SK-N-SH (cell line): ENCODE data around the gene CCNK. TPM values are rescaled to one million over a fixed set of nuclear protein-coding genes. Genes with fewer than 3 reads are reported as not detected.

ENCODE experiments used
- CTCF ChIA-PET: fragments of 300-600, 350-600 bp; formaldehyde crosslinking; extraction: SDS; loops from one replicate; lab custom pipeline; 2021; lab: Yijun Ruan, JAX
- POLR2A ChIA-PET: fragments of 350-600 bp; sonication (Branson Sonifier 250); formaldehyde crosslinking; extraction: SDS; loops from one replicate; lab custom pipeline; 2020; ENCODE audit warnings: antibody characterized with exemption, inconsistent platforms; lab: Yijun Ruan, JAX
- DNase-seq: peaks from one replicate; pipeline ENCODE4 v3.0.0; 2012
- H2AFZ ChIP-seq: fragments of 200-600 bp; sonication (generic); 2 replicates; pipeline ENCODE4 v1.8.1; 2016; ENCODE audit warnings: antibody characterized with exemption, mild to moderate bottlenecking, low read depth
- H3F3A ChIP-seq: fragments of 200-600 bp; sonication (generic); replicated peaks from 2 replicates; pipeline ENCODE3; 2016; ENCODE audit warnings: antibody characterized with exemption, mild to moderate bottlenecking; ENCODE audit not compliant: insufficient read depth
- H3K27ac ChIP-seq, 2 experiments: fragments of 200-500 bp in 1 of 2; fragments of 200-600 bp in 1 of 2; sonication (Bioruptor generic) in 1 of 2; sonication (generic), shearing (Covaris generic) in 1 of 2; 2 replicates each; pipeline versions ENCODE4 v1.5.1 to v1.6.1; 2014 to 2016; ENCODE audit warnings: low read depth in 2 of 2, inconsistent platforms in 1 of 2, low read length in 1 of 2, mild to moderate bottlenecking in 1 of 2, mixed read lengths in 1 of 2
- H3K27me3 ChIP-seq: fragments of 200-600 bp; sonication (generic), shearing (Covaris generic); 2 replicates; pipeline ENCODE4 v1.6.1; 2016; ENCODE audit warnings: mixed run types; ENCODE audit not compliant: insufficient read depth
- H3K36me3 ChIP-seq, 2 experiments: fragments of 200-500 bp in 1 of 2; fragments of 200-600 bp in 1 of 2; sonication (Bioruptor generic) in 1 of 2; sonication (generic) in 1 of 2; replicated peaks in 1 of 2; 2 replicates each; pipeline versions ENCODE3 to v1.5.1; 2014 to 2016; ENCODE audit warnings: low read length in 1 of 2, mild to moderate bottlenecking in 1 of 2; ENCODE audit not compliant: insufficient read depth in 2 of 2, control insufficient read depth in 1 of 2
- H3K4me1 ChIP-seq, 2 experiments: fragments of 200-500 bp in 1 of 2; fragments of 200-600 bp in 1 of 2; sonication (Bioruptor generic) in 1 of 2; sonication (generic), shearing (Covaris generic) in 1 of 2; 2 replicates each; pipeline versions ENCODE4 v1.5.1 to v1.6.1; 2014 to 2016; ENCODE audit warnings: low read depth in 1 of 2, low read length in 1 of 2, mixed run types in 1 of 2; ENCODE audit not compliant: insufficient read depth in 2 of 2, control insufficient read depth in 1 of 2
- H3K4me2 ChIP-seq: fragments of 200-600 bp; sonication (generic), shearing (Covaris generic); 2 replicates; pipeline ENCODE4 v1.6.1; 2017; ENCODE audit warnings: mixed run types
- H3K4me3 ChIP-seq, 2 experiments: fragments of 200-500 bp in 1 of 2; fragments of 200-600 bp in 1 of 2; sonication (Bioruptor generic) in 1 of 2; sonication (generic), shearing (Covaris generic) in 1 of 2; 2 replicates each; pipeline versions ENCODE4 v1.5.1 to v1.8.1; 2014 to 2016; ENCODE audit warnings: low read depth in 2 of 2, inconsistent platforms in 1 of 2, low read length in 1 of 2, mild to moderate bottlenecking in 1 of 2, mixed read lengths in 1 of 2, moderate library complexity in 1 of 2
- H3K79me2 ChIP-seq: fragments of 200-600 bp; sonication (generic); 2 replicates; pipeline ENCODE4 v1.8.1; 2017; ENCODE audit warnings: mild to moderate bottlenecking; ENCODE audit not compliant: insufficient read depth
- H3K9ac ChIP-seq: fragments of 200-600 bp; sonication (generic); 2 replicates; pipeline ENCODE4 v1.6.1; 2017; ENCODE audit warnings: mixed run types
- H3K9me2 ChIP-seq: fragments of 200-600 bp; sonication (generic); 2 replicates; pipeline ENCODE4 v1.6.1; 2017; ENCODE audit warnings: mixed run types
- H3K9me3 ChIP-seq: fragments of 200-600 bp; sonication (generic); 2 replicates; pipeline ENCODE4 v1.6.1; 2017; ENCODE audit warnings: mixed run types, mild to moderate bottlenecking, moderate library complexity
- H4K20me1 ChIP-seq: fragments of 200-600 bp; sonication (generic); 2 replicates; pipeline ENCODE4 v1.6.1; 2017; ENCODE audit warnings: mild to moderate bottlenecking, mixed run types; ENCODE audit not compliant: insufficient read depth
- CHD2 ChIP-seq: fragments of 150-350 bp; IDR thresholded peaks from 2 replicates; pipeline ENCODE4 v1.6.1; 2018; ENCODE audit warnings: low read length; ENCODE audit not compliant: partially characterized antibody
- EP300 ChIP-seq, 2 experiments: IDR thresholded peaks; 2 replicates each; pipeline versions ENCODE4 v1.4.0 to v1.6.1; 2012; ENCODE audit warnings: borderline replicate concordance in 1 of 2, low read depth in 1 of 2, low read length in 1 of 2
- EZH2phosphoT487 ChIP-seq: fragments of 200-600 bp; sonication (generic); IDR thresholded peaks from 2 replicates; pipeline ENCODE4 v1.6.1; 2017; ENCODE audit warnings: low read depth, mixed run types, mild to moderate bottlenecking, antibody characterized with exemption, moderate library complexity, borderline replicate concordance
- FOXJ3 ChIP-seq: sonication (generic); formaldehyde crosslinking; IDR thresholded peaks from 2 replicates; pipeline ENCODE4 v1.5.1; 2020; ENCODE audit warnings: mild to moderate bottlenecking, missing genetic modification reagents
- MEF2A ChIP-seq: IDR thresholded peaks from 2 replicates; pipeline ENCODE4 v1.4.0; 2012; ENCODE audit warnings: low read depth, borderline replicate concordance
- REST ChIP-seq: IDR thresholded peaks from 2 replicates; pipeline ENCODE4 v1.6.1; 2012; ENCODE audit warnings: mild to moderate bottlenecking, low read depth, low read length, moderate library complexity
- SMC3 ChIP-seq: IDR thresholded peaks from 2 replicates; pipeline ENCODE4 v1.6.1; 2012; ENCODE audit warnings: low read depth, low read length, improper control_type of control experiment
- YY1 ChIP-seq: IDR thresholded peaks from 2 replicates; pipeline ENCODE4 v1.4.0; 2012; ENCODE audit warnings: low read depth, mild to moderate bottlenecking
- WGBS: methylation state at CpG from one replicate; pipeline ENCODE4 v1.1.6; 2017; ENCODE audit warnings: low lambda C conversion rate; 5-methylcytosine and 5-hydroxymethylcytosine counted together
- polyA plus RNA-seq, 3 experiments: library from polyadenylated mRNA; depleted of rRNA; stranded (reverse); fragments of >200 nt; gene quantifications; 2 replicates each; pipeline ENCODE4 v1.2.3, GENCODE V29; 2012
- TF ChIP-seq, protein P1 (sequence below): IDR thresholded peaks from 2 replicates; pipeline ENCODE4 v1.4.0; 2012; ENCODE audit warnings: low read depth, borderline replicate concordance
- TF ChIP-seq, protein P2 (sequence below): IDR thresholded peaks from 2 replicates; pipeline ENCODE4 v1.4.0; 2012; ENCODE audit warnings: low read depth
- TF ChIP-seq, protein P3 (sequence below): fragments of 150-350 bp; IDR thresholded peaks from 2 replicates; pipeline ENCODE4 v1.6.1; 2017; ENCODE audit warnings: antibody characterized with exemption, low read length, low read depth, borderline replicate concordance

The CCNK gene
- polyA plus RNA-seq, 1 of the 3 experiments (the other 2 are of a cell fraction) = 14.6 TPM

DNA sequence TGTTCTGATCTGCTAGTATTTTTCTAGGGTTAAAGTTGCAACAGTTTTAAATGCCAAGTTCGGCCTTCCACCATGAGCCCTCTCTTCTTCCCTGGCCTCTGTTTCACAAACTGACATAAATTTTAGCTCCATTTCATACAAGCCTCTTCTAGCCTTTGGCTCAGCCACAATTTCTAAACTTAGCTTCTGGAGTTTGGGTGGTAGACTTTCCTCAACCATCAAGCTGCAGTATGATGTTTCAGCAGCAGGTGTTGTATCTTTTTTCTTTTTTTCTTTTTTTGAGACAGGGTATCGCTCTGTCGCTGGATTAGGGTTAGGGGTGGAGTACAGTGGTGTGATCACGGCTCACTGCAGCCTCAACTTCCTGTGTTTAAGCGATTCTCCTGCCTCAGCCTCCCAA, 30.0 kb upstream of the CCNK start:
- DNase-seq = no peak
- Histone ChIP-seq H3F3A (peaks cover 6% of the 10 kb centered on the region), H4K20me1 (no peaks in the 10 kb centered on the region), H3K27ac (no peak overlapping the region), H3K4me1 (no peaks in the 10 kb centered on the region), H3K27me3 (no peaks in the 10 kb centered on the region), H3K9ac (no peak overlapping the region), H2AFZ (no peak overlapping the region), H3K79me2 (peaks cover 14% of the 10 kb centered on the region; the same call in 1 of the 2 replicates), H3K4me2 (no peak overlapping the region), H3K4me3 (no peak overlapping the region), H3K9me3 (no peaks in the 10 kb centered on the region), H3K9me2 (no peaks in the 10 kb centered on the region), H3K36me3 (peaks cover 26 to 47% of the 10 kb centered on the region in 2 experiments)
- 99% methylated on average over 5 of the region's 5 CpGs for WGBS
- POLR2A ChIA-PET = no interaction called here
- CTCF ChIA-PET = interaction anchor here (1.6 to 2.4 kb wide), 2 partner anchors 13 to 35 kb away, joined by 3 to 10 read pairs; no protein-coding TSS in a partner anchor
- TF ChIP-seq MEF2A = no peak
- no peak for TF ChIP-seq FOXJ3 (CRISPR knock-in tag)
- no peak for TF ChIP-seq YY1
- TF ChIP-seq CHD2 = no peak
- TF ChIP-seq SMC3 = no peak
- TF ChIP-seq EZH2phosphoT487 = no peak
- TF ChIP-seq, protein P1, sequence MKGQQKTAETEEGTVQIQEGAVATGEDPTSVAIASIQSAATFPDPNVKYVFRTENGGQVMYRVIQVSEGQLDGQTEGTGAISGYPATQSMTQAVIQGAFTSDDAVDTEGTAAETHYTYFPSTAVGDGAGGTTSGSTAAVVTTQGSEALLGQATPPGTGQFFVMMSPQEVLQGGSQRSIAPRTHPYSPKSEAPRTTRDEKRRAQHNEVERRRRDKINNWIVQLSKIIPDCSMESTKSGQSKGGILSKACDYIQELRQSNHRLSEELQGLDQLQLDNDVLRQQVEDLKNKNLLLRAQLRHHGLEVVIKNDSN = no peak
- no peak for TF ChIP-seq REST
- TF ChIP-seq, protein P2, sequence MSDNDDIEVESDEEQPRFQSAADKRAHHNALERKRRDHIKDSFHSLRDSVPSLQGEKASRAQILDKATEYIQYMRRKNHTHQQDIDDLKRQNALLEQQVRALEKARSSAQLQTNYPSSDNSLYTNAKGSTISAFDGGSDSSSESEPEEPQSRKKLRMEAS = no peak
- no peak for TF ChIP-seq EP300 (IDR thresholded peaks at IDR 0.05; ENCODE audit: borderline replicate concordance in 1 of 2, low read depth in 1 of 2, low read length in 1 of 2)
- TF ChIP-seq, protein P3, sequence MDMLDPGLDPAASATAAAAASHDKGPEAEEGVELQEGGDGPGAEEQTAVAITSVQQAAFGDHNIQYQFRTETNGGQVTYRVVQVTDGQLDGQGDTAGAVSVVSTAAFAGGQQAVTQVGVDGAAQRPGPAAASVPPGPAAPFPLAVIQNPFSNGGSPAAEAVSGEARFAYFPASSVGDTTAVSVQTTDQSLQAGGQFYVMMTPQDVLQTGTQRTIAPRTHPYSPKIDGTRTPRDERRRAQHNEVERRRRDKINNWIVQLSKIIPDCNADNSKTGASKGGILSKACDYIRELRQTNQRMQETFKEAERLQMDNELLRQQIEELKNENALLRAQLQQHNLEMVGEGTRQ = no peak
